ENCODE data around the gene MDFI. TPM values are rescaled to one million over a fixed set of nuclear protein-coding genes. Genes with fewer than 3 reads are reported as not detected.

The MDFI gene
- total RNA-seq, 1 donor from 2014 or later, result 94.5 TPM

- Mint-ChIP-seq H3K36me3 (no peaks in the 10 kb centered on the region), H3K27ac (peak overlapping the region; percentile 10), H3K27me3 (peaks cover 4% of the 10 kb centered on the region), H3K4me3 (peak overlapping the region; percentile 23), H3K9me3 (no peaks in the 10 kb centered on the region), H3K4me1 (ENCODE audit: unreplicated experiment) (peaks cover 19% of the 10 kb centered on the region)
- no peak for DNase-seq (ENCODE audit: extremely low spot score, unreplicated experiment)
- no peak for TF ChIP-seq CTCF (conservative IDR thresholded peaks at IDR 0.05)
These were observed 32.6 kb upstream of the MDFI start for GRCh38 chr6:41605649-41606048.

GRCh38 chr6:41607036-41607435, 31.2 kb upstream of the MDFI start:
- Mint-ChIP-seq H3K4me3 (no peak overlapping the region), H3K27me3 (peaks cover 4% of the 10 kb centered on the region), H3K9me3 (peaks cover 4% of the 10 kb centered on the region), H3K4me1 (ENCODE audit: unreplicated experiment) (peaks cover 17% of the 10 kb centered on the region), H3K36me3 (no peaks in the 10 kb centered on the region), H3K27ac (no peak overlapping the region)
- DNase-seq (ENCODE audit: extremely low spot score, unreplicated experiment), result no peak
- no peak for TF ChIP-seq CTCF (conservative IDR thresholded peaks at IDR 0.05)

- Mint-ChIP-seq H3K36me3 (no peaks in the 10 kb centered on the region), H3K4me1 (ENCODE audit: unreplicated experiment) (peaks cover 10% of the 10 kb centered on the region), H3K9me3 (peaks cover 9% of the 10 kb centered on the region), H3K4me3 (no peak overlapping the region), H3K27ac (no peak overlapping the region), H3K27me3 (peaks cover 4% of the 10 kb centered on the region)
- DNase-seq (ENCODE audit: extremely low spot score, unreplicated experiment), result no peak
- no peak for TF ChIP-seq CTCF (conservative IDR thresholded peaks at IDR 0.05)
These were observed 30.5 kb upstream of the MDFI start for GRCh38 chr6:41607736-41608135.

- Mint-ChIP-seq H3K27ac (no peak overlapping the region), H3K36me3 (no peaks in the 10 kb centered on the region), H3K4me3 (no peak overlapping the region), H3K4me1 (ENCODE audit: unreplicated experiment) (peaks cover 5% of the 10 kb centered on the region), H3K9me3 (peaks cover 9% of the 10 kb centered on the region), H3K27me3 (peaks cover 4% of the 10 kb centered on the region)
- DNase-seq (ENCODE audit: extremely low spot score, unreplicated experiment), result no peak
- TF ChIP-seq CTCF (conservative IDR thresholded peaks at IDR 0.05), result no peak
These were observed 29.7 kb upstream of the MDFI start for GRCh38 chr6:41608443-41609151.

- Mint-ChIP-seq H3K27me3 (no peaks in the 10 kb centered on the region), H3K4me3 (no peak overlapping the region), H3K4me1 (ENCODE audit: unreplicated experiment) (peaks cover 11% of the 10 kb centered on the region), H3K9me3 (peaks cover 9% of the 10 kb centered on the region), H3K27ac (no peak overlapping the region), H3K36me3 (no peaks in the 10 kb centered on the region)
- no peak for TF ChIP-seq CTCF (conservative IDR thresholded peaks at IDR 0.05)
- no peak for DNase-seq (ENCODE audit: extremely low spot score, unreplicated experiment)
These were observed 23.6 kb upstream of the MDFI start for GRCh38 chr6:41614715-41615114.
